Ovary (tissue), 1 donor: ENCODE results near the gene NAPG.
"Not testable (repeated sequence)": the region's sequence is repeated elsewhere in the genome, so short reads cannot be mapped to it uniquely, and the experiment has no call there.

ENCODE experiments used
- EP300 ChIP-seq: sonication (generic); formaldehyde crosslinking; IDR thresholded peaks from one replicate; pipeline ENCODE4 v1.6.1; 2017; ENCODE audit warnings: antibody characterized with exemption
- POLR2A ChIP-seq: fragments of 450-650 bp; IDR thresholded peaks from one replicate; pipeline ENCODE4 v1.6.1; 2017; ENCODE audit warnings: antibody characterized with exemption, mild to moderate bottlenecking, moderate library complexity

DNA sequence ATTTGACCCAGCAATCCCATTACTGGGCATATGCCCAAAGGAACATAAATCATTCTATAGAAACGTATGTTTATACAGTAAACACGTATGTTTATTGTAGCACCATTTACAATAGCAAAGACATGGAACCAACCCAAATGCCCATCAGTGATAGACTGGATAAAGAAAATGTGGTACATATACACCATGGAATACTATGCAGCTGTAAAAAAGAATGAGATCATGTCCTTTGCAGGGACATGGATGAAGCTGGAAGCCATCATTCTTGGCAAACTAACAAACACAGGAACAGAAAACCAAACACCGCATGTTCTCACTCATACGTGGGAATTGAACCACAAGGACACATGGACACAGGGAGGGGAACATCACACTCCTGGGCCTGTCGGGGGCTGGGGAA, 13.3 kb downstream of the NAPG start:
- TF ChIP-seq EP300, POLR2A: not testable (repeated sequence)
